Endothelial cell of umbilical vein (primary cell): Measurements from ENCODE around the gene DIP2B. TPM values are rescaled to one million over a fixed set of nuclear protein-coding genes. Genes with fewer than 3 reads are reported as not detected.

Experiments used
- BruUV-seq: library from RNA; stranded (reverse); fragments of 400-500 nt; replicated peaks from 2 replicates; lab custom pipeline; 2021; lab: Mats Ljungman, UMichigan
- CTCF ChIA-PET: fragments of 300-600, 350-600 bp; sonication (Branson Sonifier 250); formaldehyde crosslinking; loops from one replicate; lab custom pipeline; 2021; ENCODE audit warnings: antibody characterized with exemption, inconsistent platforms; lab: Charles Lee
- POLR2A ChIA-PET: fragments of 300-600, 350-600 bp; sonication (Branson Sonifier 250); formaldehyde crosslinking; loops from one replicate; lab custom pipeline; 2021; ENCODE audit warnings: antibody characterized with exemption, inconsistent platforms; lab: Charles Lee
- DNase-seq: peaks from one replicate; pipeline ENCODE4 v3.0.0-alpha.2; 2011; ENCODE audit warnings: low read depth, low spot score
- FAIRE-seq: peaks from 2 replicates; lab custom pipeline; 2011; peaks lifted over from hg19 to GRCh38; lab: Jason Lieb, UNC
- H2AFZ ChIP-seq: 2 replicates; pipeline ENCODE4 v1.6.0; 2012; ENCODE audit warnings: low read depth, low read length, control low read depth, inconsistent platforms
- H3K27ac ChIP-seq: 2 replicates; pipeline ENCODE4 v1.5.1; 2011; ENCODE audit warnings: low read depth, mild to moderate bottlenecking, control low read depth, low read length, moderate library complexity; ENCODE audit not compliant: insufficient read depth
- H3K27me3 ChIP-seq, 2 experiments: 2 replicates each; pipeline versions ENCODE4 v1.6.0 to v1.6.1; 2011; ENCODE audit warnings: low read length in 2 of 2, mixed read lengths in 1 of 2; ENCODE audit not compliant: control insufficient read depth in 2 of 2, insufficient read depth in 2 of 2
- H3K36me3 ChIP-seq, 2 experiments: 2 replicates in 1 of 2; 3 replicates in 1 of 2; pipeline ENCODE4 v1.5.1; 2011; ENCODE audit warnings: low read length in 2 of 2, mild to moderate bottlenecking in 1 of 2, moderate library complexity in 1 of 2; ENCODE audit not compliant: control insufficient read depth in 2 of 2, insufficient read depth in 2 of 2; ENCODE audit errors: extremely low read depth in 1 of 2
- H3K4me1 ChIP-seq: 3 replicates; pipeline ENCODE4 v1.5.1; 2011; ENCODE audit warnings: mild to moderate bottlenecking, low read length; ENCODE audit not compliant: control insufficient read depth, insufficient read depth; ENCODE audit errors: extremely low read depth
- H3K4me2 ChIP-seq: 2 replicates; pipeline ENCODE4 v1.6.1; 2011; ENCODE audit warnings: low read length, control low read depth, mixed read lengths; ENCODE audit not compliant: insufficient read depth
- H3K4me3 ChIP-seq, 3 experiments: fragments of 200-600 bp in 1 of 3; sonication (generic), shearing (Covaris generic) in 1 of 3; replicated peaks in 1 of 3; 2 replicates each; pipeline ENCODE4 v1.5.1; 2011 to 2016; ENCODE audit warnings: control low read depth in 3 of 3, low read length in 3 of 3, mild to moderate bottlenecking in 2 of 3, inconsistent platforms in 1 of 3, low read depth in 1 of 3, moderate library complexity in 1 of 3; ENCODE audit not compliant: insufficient read depth in 1 of 3
- H3K79me2 ChIP-seq: 2 replicates; pipeline ENCODE4 v1.6.0; 2012; ENCODE audit warnings: low read length, inconsistent platforms; ENCODE audit not compliant: control insufficient read depth, insufficient read depth
- H3K9ac ChIP-seq: replicated peaks from 2 replicates; pipeline ENCODE3; 2011; ENCODE audit warnings: low read length, control low read depth; ENCODE audit not compliant: insufficient read depth; ENCODE audit errors: extremely low read depth
- H3K9me1 ChIP-seq: replicated peaks from 3 replicates; pipeline ENCODE4 v1.6.0; 2011; ENCODE audit warnings: mild to moderate bottlenecking, low read length; ENCODE audit not compliant: control insufficient read depth, insufficient read depth; ENCODE audit errors: extremely low read depth
- H3K9me3 ChIP-seq: replicated peaks from 2 replicates; pipeline ENCODE4 v1.5.1; 2012; ENCODE audit warnings: low read length, inconsistent platforms; ENCODE audit not compliant: control insufficient read depth, insufficient read depth
- H4K20me1 ChIP-seq: replicated peaks from 2 replicates; pipeline ENCODE3; 2011; ENCODE audit warnings: mild to moderate bottlenecking, low read length; ENCODE audit not compliant: control insufficient read depth, insufficient read depth; ENCODE audit errors: extremely low read depth
- FOS ChIP-seq: IDR thresholded peaks from 2 replicates; pipeline ENCODE4 v1.6.1; 2011; ENCODE audit warnings: mild to moderate bottlenecking, low read length, moderate library complexity, borderline replicate concordance; ENCODE audit not compliant: insufficient read depth
- GATA2 ChIP-seq: IDR thresholded peaks from 2 replicates; pipeline ENCODE4 v1.7.0; 2011; ENCODE audit warnings: low read depth, mild to moderate bottlenecking, moderate library complexity, mixed read lengths, low read length; ENCODE audit not compliant: insufficient read length, insufficient read depth
- JUN ChIP-seq: IDR thresholded peaks from 2 replicates; pipeline ENCODE4 v1.6.1; 2011; ENCODE audit warnings: borderline replicate concordance, low read depth; ENCODE audit not compliant: insufficient read length, insufficient read depth
- MYC ChIP-seq: IDR thresholded peaks from one replicate; pipeline ENCODE4 v1.6.1; 2011; ENCODE audit warnings: mild to moderate bottlenecking, low read depth, low read length
- POLR2A ChIP-seq: IDR thresholded peaks from 2 replicates; pipeline ENCODE4 v1.6.1; 2012; ENCODE audit warnings: low read depth, mild to moderate bottlenecking, control low read depth, low read length
- dilution Hi-C: fragments of 300-500 bp; cut with MboI; formaldehyde crosslinking; loops from one replicate; pipeline ENCODE4 v1.15.0; 2019; ENCODE audit warnings: low sequenced_read_pairs; ENCODE audit not compliant: extremely low pct_ligation_motif_present
- intact Hi-C: fragments of 100-400 bp; cut with micrococcal nuclease; formaldehyde crosslinking; loops from one replicate; pipeline ENCODE4 v1.10.0; 2022
- polyA plus RNA-seq, 4 experiments: library from polyadenylated mRNA; depleted of rRNA in 3 of 4; stranded (reverse) in 3 of 4; unstranded in 1 of 4; fragments of >200 nt; gene quantifications; 2 replicates each; pipeline versions ENCODE4 v1.2.1 to v1.2.3, GENCODE V29; 2011 to 2012; ENCODE audit warnings: missing spikeins in 1 of 4
- total RNA-seq: library from RNA; stranded (reverse); gene quantifications from 2 replicates; pipeline ENCODE4 v1.2.3, GENCODE V29; 2021
- TF ChIP-seq, protein P1 (sequence below): IDR thresholded peaks from 2 replicates; pipeline ENCODE4 v1.6.1; 2011; ENCODE audit not compliant: insufficient read depth, insufficient read length
- TF ChIP-seq, protein P2 (sequence below), 2 donors: IDR thresholded peaks; 1 replicate in 1 of 2; 2 replicates in 1 of 2; pipeline ENCODE4 v1.5.1; 2011; ENCODE audit warnings: low read length in 2 of 2, mild to moderate bottlenecking in 2 of 2, moderate library complexity in 2 of 2, control low read depth in 1 of 2, inconsistent platforms in 1 of 2, low read depth in 1 of 2; ENCODE audit not compliant: insufficient read depth in 1 of 2; ENCODE audit errors: extremely low read depth in 1 of 2

The DIP2B gene
- total and polyA plus RNA-seq, 2 donors (not counting 3 experiments of a cell fraction or from before 2014, with no cell fraction given): 14.5 to 28.0 TPM

- H3K36me3 ChIP-seq: no peaks in the 10 kb centered on the region
- H3K27ac ChIP-seq: peak overlapping the region; percentile 12
- H4K20me1 ChIP-seq: peaks cover 3% of the 10 kb centered on the region
- TF ChIP-seq, protein P1, sequence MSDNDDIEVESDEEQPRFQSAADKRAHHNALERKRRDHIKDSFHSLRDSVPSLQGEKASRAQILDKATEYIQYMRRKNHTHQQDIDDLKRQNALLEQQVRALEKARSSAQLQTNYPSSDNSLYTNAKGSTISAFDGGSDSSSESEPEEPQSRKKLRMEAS: no peak
- peak overlapping the region; percentile 49 for H3K4me2 ChIP-seq
- no peak overlapping the region for H3K4me3 ChIP-seq
- H3K79me2 ChIP-seq: peaks cover 28% of the 10 kb centered on the region
- peaks cover 42% of the 10 kb centered on the region for H3K4me1 ChIP-seq
- no peaks in the 10 kb centered on the region for H3K27me3 ChIP-seq
- DNase-seq: no peak
- intact Hi-C loops (no loop called here), dilution Hi-C loops (no loop called here)
- no peak overlapping the region for H3K9ac ChIP-seq
- POLR2A ChIA-PET: no interaction called here
- H3K9me3 ChIP-seq: no peaks in the 10 kb centered on the region
- CTCF ChIA-PET: interaction anchor here (0.6 to 1.3 kb wide), 4 partner anchors 10 to 32 kb away, joined by 3 to 4 read pairs (median 3); no protein-coding TSS in a partner anchor
- no peak overlapping the region for H2AFZ ChIP-seq
- no peak for FAIRE-seq
- no TSS peak for BruUV-seq
- no peaks in the 10 kb centered on the region for H3K9me1 ChIP-seq
Measured at GRCh38 chr12:50564948-50565297, 60.1 kb downstream of the DIP2B start.

- dilution Hi-C loops: no loop called here
- no peak for DNase-seq
- H4K20me1 ChIP-seq: peaks cover 3% of the 10 kb centered on the region
- no peak overlapping the region for H2AFZ ChIP-seq
- H3K79me2 ChIP-seq: peaks cover 30% of the 10 kb centered on the region
- no peak for FAIRE-seq
- H3K9me1 ChIP-seq: no peaks in the 10 kb centered on the region
- no peaks in the 10 kb centered on the region for H3K9me3 ChIP-seq
- H3K36me3 ChIP-seq: no peaks in the 10 kb centered on the region
- no peak overlapping the region for H3K27ac ChIP-seq
- TF ChIP-seq, protein P2, sequence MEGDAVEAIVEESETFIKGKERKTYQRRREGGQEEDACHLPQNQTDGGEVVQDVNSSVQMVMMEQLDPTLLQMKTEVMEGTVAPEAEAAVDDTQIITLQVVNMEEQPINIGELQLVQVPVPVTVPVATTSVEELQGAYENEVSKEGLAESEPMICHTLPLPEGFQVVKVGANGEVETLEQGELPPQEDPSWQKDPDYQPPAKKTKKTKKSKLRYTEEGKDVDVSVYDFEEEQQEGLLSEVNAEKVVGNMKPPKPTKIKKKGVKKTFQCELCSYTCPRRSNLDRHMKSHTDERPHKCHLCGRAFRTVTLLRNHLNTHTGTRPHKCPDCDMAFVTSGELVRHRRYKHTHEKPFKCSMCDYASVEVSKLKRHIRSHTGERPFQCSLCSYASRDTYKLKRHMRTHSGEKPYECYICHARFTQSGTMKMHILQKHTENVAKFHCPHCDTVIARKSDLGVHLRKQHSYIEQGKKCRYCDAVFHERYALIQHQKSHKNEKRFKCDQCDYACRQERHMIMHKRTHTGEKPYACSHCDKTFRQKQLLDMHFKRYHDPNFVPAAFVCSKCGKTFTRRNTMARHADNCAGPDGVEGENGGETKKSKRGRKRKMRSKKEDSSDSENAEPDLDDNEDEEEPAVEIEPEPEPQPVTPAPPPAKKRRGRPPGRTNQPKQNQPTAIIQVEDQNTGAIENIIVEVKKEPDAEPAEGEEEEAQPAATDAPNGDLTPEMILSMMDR (IDR thresholded peaks at IDR 0.05; ENCODE audit: extremely low read depth in 1 of 2, insufficient read depth in 1 of 2, low read depth in 1 of 2, low read length in 2 of 2): no peak
- TF ChIP-seq GATA2 (no peak), JUN (no peak), POLR2A (no peak), FOS (no peak), MYC (no peak)
- TF ChIP-seq, protein P1: no peak
- H3K4me1 ChIP-seq: peaks cover 42% of the 10 kb centered on the region
- intact Hi-C loops: loop anchor here (1.0 kb wide), 1 partner anchor 31 kb away; no protein-coding TSS in a partner anchor
- BruUV-seq: no TSS peak
- H3K9ac ChIP-seq: no peak overlapping the region
- no peak overlapping the region for H3K4me3 ChIP-seq
- no peak overlapping the region for H3K4me2 ChIP-seq
- ChIA-PET POLR2A (no interaction called here), CTCF (no interaction called here)
- H3K27me3 ChIP-seq: no peaks in the 10 kb centered on the region
Measured at GRCh38 chr12:50566066-50566465, 61.3 kb downstream of the DIP2B start.
